Chondrocyte (in vitro differentiated cells): Measurements from ENCODE around the gene DLX3. TPM values are rescaled to one million over a fixed set of nuclear protein-coding genes. Genes with fewer than 3 reads are reported as not detected.

Experiments used
- DNase-seq: peaks from one replicate; pipeline ENCODE4 v3.0.0; 2021; ENCODE audit warnings: mixed read lengths, low spot score
- H3K27ac Mint-ChIP-seq: one replicate; pipeline ENCODE4 v1.8.0; 2021; ENCODE audit warnings: mild to moderate bottlenecking, moderate library complexity, mixed read lengths; ENCODE audit not compliant: unreplicated experiment
- H3K27me3 Mint-ChIP-seq: 2 replicates; pipeline ENCODE4 v1.8.0; 2021; ENCODE audit warnings: low read depth, mixed read lengths
- H3K36me3 Mint-ChIP-seq: 2 replicates; pipeline ENCODE4 v1.8.0; 2021; ENCODE audit warnings: low read depth, mixed read lengths
- H3K4me1 Mint-ChIP-seq: 2 replicates; pipeline ENCODE4 v1.8.0; 2021; ENCODE audit warnings: low read depth, mild to moderate bottlenecking, mixed read lengths
- H3K4me3 Mint-ChIP-seq: one replicate; pipeline ENCODE4 v1.8.0; 2021; ENCODE audit warnings: mild to moderate bottlenecking, moderate library complexity, mixed read lengths; ENCODE audit not compliant: unreplicated experiment
- H3K9me3 Mint-ChIP-seq: 2 replicates; pipeline ENCODE4 v1.8.0; 2021; ENCODE audit warnings: low read depth, mixed read lengths
- total RNA-seq: library from RNA; stranded (reverse); gene quantifications from 3 replicates; pipeline ENCODE4 v1.2.1, GENCODE V29; 2021
- TF ChIP-seq, protein P1 (sequence below): fragments of 200-600 bp; sonication (generic); IDR thresholded peaks from 2 replicates; pipeline ENCODE4 v1.5.0; 2021; ENCODE audit warnings: antibody characterized with exemption, mild to moderate bottlenecking, moderate library complexity

DLX3 gene
- total RNA-seq, 1 donor from 2014 or later: 0.10 TPM

- H3K4me1 Mint-ChIP-seq: peaks cover 7% of the 10 kb centered on the region
- peaks cover 5% of the 10 kb centered on the region for H3K9me3 Mint-ChIP-seq
- no peaks in the 10 kb centered on the region for H3K36me3 Mint-ChIP-seq
Measured at GRCh38 chr17:49987290-49987585, 7.8 kb downstream of the DLX3 start.

DNA sequence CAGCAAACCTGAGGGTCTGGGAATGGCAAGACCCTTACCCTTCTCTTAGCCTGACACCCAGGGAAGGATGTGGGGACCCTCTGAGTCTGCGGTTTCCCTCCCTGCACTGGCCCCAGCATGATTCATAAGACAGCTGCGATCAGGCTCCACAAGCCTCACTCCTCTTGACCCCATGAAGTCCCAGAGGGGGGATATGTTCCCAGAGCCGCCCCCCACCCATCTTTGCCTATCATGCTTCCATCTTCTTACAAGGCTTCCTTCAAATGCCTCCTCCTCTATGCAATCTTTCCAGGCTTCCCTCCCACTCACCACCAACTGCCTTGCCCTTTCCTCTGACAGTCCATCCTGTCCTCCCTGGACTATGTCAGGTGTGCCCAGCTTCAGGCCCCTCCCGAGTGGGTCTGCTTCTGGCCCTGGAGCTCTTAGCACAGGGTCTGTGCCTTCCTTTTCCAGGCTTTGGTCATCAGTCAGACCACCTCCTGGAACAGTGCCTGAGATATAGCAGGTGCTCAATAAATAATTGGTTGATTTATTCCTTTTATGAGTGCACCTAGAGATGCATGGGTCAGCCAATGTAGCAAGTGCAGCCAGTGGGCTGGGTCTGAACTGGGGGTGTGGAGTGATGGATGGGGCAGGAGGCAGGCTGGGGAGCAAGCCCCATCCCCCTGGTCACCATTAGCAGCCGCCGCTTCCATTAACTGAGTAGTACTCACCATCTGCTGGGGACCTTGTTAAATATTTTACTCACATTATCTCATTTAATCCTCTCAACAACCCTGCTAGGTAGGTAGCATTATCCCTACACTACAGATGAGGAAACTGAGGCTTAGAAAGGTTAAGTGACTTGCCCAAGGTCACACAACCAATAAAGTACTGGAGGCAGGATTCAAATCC, 8.4 kb downstream of the DLX3 start:
- Mint-ChIP-seq H3K27me3 (peaks cover 55% of the 10 kb centered on the region), H3K4me1 (peaks cover 7% of the 10 kb centered on the region), H3K36me3 (no peaks in the 10 kb centered on the region), H3K4me3 (no peak overlapping the region), H3K9me3 (peaks cover 5% of the 10 kb centered on the region), H3K27ac (peak overlapping the region; percentile 29)
- TF ChIP-seq, protein P1, sequence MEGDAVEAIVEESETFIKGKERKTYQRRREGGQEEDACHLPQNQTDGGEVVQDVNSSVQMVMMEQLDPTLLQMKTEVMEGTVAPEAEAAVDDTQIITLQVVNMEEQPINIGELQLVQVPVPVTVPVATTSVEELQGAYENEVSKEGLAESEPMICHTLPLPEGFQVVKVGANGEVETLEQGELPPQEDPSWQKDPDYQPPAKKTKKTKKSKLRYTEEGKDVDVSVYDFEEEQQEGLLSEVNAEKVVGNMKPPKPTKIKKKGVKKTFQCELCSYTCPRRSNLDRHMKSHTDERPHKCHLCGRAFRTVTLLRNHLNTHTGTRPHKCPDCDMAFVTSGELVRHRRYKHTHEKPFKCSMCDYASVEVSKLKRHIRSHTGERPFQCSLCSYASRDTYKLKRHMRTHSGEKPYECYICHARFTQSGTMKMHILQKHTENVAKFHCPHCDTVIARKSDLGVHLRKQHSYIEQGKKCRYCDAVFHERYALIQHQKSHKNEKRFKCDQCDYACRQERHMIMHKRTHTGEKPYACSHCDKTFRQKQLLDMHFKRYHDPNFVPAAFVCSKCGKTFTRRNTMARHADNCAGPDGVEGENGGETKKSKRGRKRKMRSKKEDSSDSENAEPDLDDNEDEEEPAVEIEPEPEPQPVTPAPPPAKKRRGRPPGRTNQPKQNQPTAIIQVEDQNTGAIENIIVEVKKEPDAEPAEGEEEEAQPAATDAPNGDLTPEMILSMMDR: no peak
- DNase-seq: peak; percentile 50

More at GRCh38 chr17:49987290-49987585, 7.8 kb downstream of the DLX3 start:
- H3K4me3 Mint-ChIP-seq: no peak overlapping the region
- TF ChIP-seq, protein P1: no peak
- no peak overlapping the region for H3K27ac Mint-ChIP-seq
- peak; percentile 27 for DNase-seq
- peaks cover 55% of the 10 kb centered on the region for H3K27me3 Mint-ChIP-seq

GRCh38 chr17:49985310-49985990, 9.6 kb downstream of the DLX3 start:
- peak; percentile 46 for DNase-seq
- Mint-ChIP-seq H3K9me3 (peaks cover 5% of the 10 kb centered on the region), H3K27me3 (peaks cover 47% of the 10 kb centered on the region), H3K27ac (no peak overlapping the region), H3K4me1 (peaks cover 7% of the 10 kb centered on the region), H3K4me3 (no peak overlapping the region), H3K36me3 (no peaks in the 10 kb centered on the region)
- TF ChIP-seq, protein P1: no peak

- H3K27ac Mint-ChIP-seq: no peak overlapping the region
- TF ChIP-seq, protein P1: no peak
- H3K9me3 Mint-ChIP-seq: peaks cover 5% of the 10 kb centered on the region
- peaks cover 7% of the 10 kb centered on the region for H3K4me1 Mint-ChIP-seq
- DNase-seq: peak; percentile 5
- no peaks in the 10 kb centered on the region for H3K36me3 Mint-ChIP-seq
- peaks cover 41% of the 10 kb centered on the region for H3K27me3 Mint-ChIP-seq
- H3K4me3 Mint-ChIP-seq: no peak overlapping the region
Measured at GRCh38 chr17:49984776-49985175, 10.2 kb downstream of the DLX3 start.

DNA sequence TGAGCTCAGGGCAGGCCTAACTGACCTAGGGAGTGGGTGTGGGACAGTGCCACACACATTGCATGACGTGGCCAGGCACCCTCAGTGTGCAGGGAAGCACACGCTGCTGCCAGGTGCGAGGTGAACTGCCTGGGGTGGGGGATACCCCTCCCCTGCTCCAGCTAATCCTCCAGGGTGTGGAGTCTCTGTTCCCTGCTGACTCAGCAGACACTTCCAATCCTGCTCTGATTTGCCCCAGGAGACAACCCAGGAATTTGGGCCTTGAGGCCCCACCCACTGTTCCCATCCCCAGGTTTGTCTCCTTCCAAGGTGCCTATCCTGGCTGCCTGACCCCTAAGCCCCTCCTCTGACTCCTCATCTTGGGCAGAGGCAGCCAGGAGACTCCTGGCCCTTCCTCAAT, 10.7 kb downstream of the DLX3 start:
- TF ChIP-seq, protein P1: no peak
- H3K4me1 Mint-ChIP-seq: peaks cover 7% of the 10 kb centered on the region
- H3K9me3 Mint-ChIP-seq: peaks cover 5% of the 10 kb centered on the region
- no peak overlapping the region for H3K27ac Mint-ChIP-seq
- peaks cover 38% of the 10 kb centered on the region for H3K27me3 Mint-ChIP-seq
- no peak overlapping the region for H3K4me3 Mint-ChIP-seq
- no peaks in the 10 kb centered on the region for H3K36me3 Mint-ChIP-seq
- DNase-seq: peak; percentile 59
